Measurements from ENCODE around the gene NPY5R.

The NPY5R gene

GRCh38 chr4:163385466-163385865, 41.8 kb downstream of the NPY5R start:
- DNase-seq: no peak

DNA sequence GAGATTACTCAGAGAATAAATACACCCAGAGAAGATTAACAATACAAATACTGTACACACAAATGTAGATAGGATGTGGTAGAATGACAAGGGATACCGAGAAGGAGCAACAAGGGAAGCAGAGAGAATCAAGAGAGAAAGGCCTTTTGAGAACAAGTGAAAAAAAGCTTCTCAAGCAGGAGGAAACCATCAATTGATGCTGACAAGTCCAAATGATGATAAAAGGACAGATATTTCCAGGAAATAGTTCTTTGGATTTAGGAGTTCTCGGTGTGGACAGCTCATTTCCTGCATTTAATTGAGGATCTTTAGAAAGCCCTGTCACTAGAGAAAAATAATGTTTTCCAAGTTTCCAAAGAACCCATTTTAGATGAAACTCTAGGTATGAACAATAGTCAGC, 48.1 kb downstream of the NPY5R start:
- DNase-seq: no peak

GRCh38 chr4:163392328-163392727, 48.6 kb downstream of the NPY5R start:
- DNase-seq: no peak

GRCh38 chr4:163393471-163393870, 49.8 kb downstream of the NPY5R start:
- DNase-seq: no peak

- no peak for DNase-seq
These were observed 51.4 kb downstream of the NPY5R start for GRCh38 chr4:163395055-163395454.

DNA sequence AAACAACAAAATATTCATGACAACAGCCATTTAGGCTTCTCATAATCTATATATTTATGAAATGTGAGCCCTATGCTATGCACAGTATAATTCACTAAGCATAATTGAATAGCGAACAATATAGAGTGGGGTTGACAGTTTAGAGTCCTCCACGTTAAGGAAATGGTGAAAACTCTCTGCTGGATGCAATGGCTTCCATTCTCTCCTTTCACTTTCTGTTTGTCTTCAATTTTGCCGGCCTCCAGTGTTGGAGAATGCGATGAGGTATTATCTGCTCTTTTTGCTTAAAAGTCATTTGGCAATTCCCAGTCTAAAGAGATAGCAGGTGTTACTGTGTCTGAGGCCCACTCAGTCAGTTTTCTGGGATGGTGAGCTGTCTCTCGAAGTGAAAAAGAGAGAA, 52.1 kb downstream of the NPY5R start:
- no peak for DNase-seq

DNA sequence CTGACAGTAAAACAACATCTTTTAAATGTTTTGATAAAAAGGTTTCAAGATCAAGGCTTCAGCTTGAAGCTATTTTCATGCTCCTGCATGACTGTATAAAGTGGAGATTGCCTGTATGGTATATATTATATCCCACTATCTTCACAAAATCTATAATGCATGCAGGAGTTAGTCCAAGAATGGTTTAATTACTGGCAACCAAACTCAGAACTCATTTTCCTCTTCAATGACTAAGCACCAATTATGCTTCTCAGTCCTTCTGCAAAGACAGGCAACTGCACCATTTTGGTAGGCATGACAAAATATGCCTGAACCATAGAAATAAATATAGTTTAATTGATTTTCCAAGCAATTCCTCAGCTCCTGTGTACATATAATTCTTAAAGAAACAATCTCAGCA, 54.5 kb downstream of the NPY5R start:
- no peak for DNase-seq

DNA sequence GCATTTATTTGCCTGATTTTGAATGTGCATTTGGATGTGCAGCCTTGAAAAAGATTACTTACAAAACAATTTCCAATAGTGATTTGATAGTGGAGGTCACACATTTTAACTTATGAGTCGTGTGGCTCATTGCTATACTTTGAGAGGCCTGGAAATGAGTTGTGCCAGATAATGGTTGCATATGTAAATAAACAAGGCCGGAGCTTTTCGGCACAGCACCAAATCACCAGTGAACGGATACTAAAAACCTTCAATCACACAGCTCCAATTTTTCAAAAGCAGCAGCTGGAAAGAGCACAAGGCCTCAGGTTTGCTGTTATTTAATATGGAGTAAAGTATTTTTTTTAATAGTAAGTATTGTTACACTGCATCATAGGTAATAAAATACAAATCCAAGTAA, 57.2 kb downstream of the NPY5R start:
- DNase-seq: no peak

Measured in bone marrow (tissue), 2 donors.